Measurements from ENCODE around the gene TRAPPC5.

DNA sequence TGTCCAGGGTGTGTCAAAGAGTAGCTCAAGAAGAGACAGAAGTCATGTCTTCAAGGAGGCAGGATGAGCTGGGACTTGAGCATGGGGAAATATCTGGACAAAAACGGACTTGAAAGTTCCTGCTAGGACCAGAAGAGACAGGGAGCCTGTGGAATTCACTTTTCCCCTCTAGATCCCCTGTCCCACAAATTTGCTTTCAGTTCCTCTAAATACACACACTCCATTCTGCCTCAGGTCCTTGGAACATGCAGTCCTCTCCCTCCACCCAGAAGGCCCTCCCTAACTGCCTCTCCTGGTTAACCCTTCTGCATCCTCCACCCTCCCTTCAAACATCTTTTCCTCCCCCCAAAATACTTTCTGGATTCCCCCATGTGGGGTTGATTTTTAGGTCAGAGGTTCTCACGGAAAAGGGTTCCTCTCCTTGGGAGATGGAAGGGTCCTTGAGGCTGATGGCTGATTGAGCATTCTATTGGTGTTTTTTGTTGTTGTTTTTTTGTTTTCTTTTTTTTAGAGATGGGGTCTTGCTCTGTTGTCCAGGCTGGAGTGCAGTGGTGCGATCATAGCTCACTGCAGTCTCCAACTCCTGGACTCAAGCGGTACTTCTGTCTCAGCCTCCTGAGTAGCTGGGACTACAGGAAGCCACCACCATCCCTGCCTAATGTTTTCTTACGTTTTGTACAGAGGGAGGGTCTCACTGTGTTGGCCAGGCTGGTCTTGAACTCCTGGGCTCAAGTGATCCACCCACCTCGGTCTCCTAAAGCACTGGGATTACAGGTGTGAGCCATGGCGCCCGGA lies 18.7 kb upstream of the TRAPPC5 start:
- TF ChIP-seq, protein P1, sequence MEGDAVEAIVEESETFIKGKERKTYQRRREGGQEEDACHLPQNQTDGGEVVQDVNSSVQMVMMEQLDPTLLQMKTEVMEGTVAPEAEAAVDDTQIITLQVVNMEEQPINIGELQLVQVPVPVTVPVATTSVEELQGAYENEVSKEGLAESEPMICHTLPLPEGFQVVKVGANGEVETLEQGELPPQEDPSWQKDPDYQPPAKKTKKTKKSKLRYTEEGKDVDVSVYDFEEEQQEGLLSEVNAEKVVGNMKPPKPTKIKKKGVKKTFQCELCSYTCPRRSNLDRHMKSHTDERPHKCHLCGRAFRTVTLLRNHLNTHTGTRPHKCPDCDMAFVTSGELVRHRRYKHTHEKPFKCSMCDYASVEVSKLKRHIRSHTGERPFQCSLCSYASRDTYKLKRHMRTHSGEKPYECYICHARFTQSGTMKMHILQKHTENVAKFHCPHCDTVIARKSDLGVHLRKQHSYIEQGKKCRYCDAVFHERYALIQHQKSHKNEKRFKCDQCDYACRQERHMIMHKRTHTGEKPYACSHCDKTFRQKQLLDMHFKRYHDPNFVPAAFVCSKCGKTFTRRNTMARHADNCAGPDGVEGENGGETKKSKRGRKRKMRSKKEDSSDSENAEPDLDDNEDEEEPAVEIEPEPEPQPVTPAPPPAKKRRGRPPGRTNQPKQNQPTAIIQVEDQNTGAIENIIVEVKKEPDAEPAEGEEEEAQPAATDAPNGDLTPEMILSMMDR (IDR thresholded peaks at IDR 0.05; ENCODE audit: insufficient read depth, low read length) = no peak
- TF ChIP-seq POLR2AphosphoS5 (IDR thresholded peaks at IDR 0.05; ENCODE audit: low read depth) = no peak
- TF ChIP-seq, protein P2, sequence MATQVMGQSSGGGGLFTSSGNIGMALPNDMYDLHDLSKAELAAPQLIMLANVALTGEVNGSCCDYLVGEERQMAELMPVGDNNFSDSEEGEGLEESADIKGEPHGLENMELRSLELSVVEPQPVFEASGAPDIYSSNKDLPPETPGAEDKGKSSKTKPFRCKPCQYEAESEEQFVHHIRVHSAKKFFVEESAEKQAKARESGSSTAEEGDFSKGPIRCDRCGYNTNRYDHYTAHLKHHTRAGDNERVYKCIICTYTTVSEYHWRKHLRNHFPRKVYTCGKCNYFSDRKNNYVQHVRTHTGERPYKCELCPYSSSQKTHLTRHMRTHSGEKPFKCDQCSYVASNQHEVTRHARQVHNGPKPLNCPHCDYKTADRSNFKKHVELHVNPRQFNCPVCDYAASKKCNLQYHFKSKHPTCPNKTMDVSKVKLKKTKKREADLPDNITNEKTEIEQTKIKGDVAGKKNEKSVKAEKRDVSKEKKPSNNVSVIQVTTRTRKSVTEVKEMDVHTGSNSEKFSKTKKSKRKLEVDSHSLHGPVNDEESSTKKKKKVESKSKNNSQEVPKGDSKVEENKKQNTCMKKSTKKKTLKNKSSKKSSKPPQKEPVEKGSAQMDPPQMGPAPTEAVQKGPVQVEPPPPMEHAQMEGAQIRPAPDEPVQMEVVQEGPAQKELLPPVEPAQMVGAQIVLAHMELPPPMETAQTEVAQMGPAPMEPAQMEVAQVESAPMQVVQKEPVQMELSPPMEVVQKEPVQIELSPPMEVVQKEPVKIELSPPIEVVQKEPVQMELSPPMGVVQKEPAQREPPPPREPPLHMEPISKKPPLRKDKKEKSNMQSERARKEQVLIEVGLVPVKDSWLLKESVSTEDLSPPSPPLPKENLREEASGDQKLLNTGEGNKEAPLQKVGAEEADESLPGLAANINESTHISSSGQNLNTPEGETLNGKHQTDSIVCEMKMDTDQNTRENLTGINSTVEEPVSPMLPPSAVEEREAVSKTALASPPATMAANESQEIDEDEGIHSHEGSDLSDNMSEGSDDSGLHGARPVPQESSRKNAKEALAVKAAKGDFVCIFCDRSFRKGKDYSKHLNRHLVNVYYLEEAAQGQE (IDR thresholded peaks at IDR 0.05; ENCODE audit: insufficient replicate concordance, low read depth) = no peak
- no peak for TF ChIP-seq SPI1 (IDR thresholded peaks at IDR 0.05; ENCODE audit: borderline replicate concordance, low read depth)
- TF ChIP-seq GABPA (IDR thresholded peaks at IDR 0.05; ENCODE audit: low read depth) = no peak
